ENCODE data around the gene MINDY4.

Gene MINDY4

GRCh38 chr7:30846378-30846777, 75.2 kb downstream of the MINDY4 start:
- H3K4me2 ChIP-seq = no peak overlapping the region
- H4K20me1 ChIP-seq (ENCODE audit: insufficient read depth) = no peaks in the 10 kb centered on the region
- TF ChIP-seq, protein P1, sequence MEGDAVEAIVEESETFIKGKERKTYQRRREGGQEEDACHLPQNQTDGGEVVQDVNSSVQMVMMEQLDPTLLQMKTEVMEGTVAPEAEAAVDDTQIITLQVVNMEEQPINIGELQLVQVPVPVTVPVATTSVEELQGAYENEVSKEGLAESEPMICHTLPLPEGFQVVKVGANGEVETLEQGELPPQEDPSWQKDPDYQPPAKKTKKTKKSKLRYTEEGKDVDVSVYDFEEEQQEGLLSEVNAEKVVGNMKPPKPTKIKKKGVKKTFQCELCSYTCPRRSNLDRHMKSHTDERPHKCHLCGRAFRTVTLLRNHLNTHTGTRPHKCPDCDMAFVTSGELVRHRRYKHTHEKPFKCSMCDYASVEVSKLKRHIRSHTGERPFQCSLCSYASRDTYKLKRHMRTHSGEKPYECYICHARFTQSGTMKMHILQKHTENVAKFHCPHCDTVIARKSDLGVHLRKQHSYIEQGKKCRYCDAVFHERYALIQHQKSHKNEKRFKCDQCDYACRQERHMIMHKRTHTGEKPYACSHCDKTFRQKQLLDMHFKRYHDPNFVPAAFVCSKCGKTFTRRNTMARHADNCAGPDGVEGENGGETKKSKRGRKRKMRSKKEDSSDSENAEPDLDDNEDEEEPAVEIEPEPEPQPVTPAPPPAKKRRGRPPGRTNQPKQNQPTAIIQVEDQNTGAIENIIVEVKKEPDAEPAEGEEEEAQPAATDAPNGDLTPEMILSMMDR (conservative IDR thresholded peaks at IDR 0.05; ENCODE audit: low read depth, low read length) = no peak
- no peak overlapping the region for H3K27ac ChIP-seq
- H3K4me1 ChIP-seq (ENCODE audit: low read depth, poor library complexity, severe bottlenecking) = no peaks in the 10 kb centered on the region
- no peaks in the 10 kb centered on the region for H3K27me3 ChIP-seq (ENCODE audit: insufficient read depth, low read depth)
- no peak overlapping the region for H2AFZ ChIP-seq (ENCODE audit: low read depth)
- H3K79me2 ChIP-seq (ENCODE audit: insufficient read depth, low read depth) = no peaks in the 10 kb centered on the region
- no peaks in the 10 kb centered on the region for H3K36me3 ChIP-seq (ENCODE audit: insufficient read depth)
- no peak overlapping the region for H3K9ac ChIP-seq
- no peak overlapping the region for H3K4me3 ChIP-seq (IDR thresholded peaks at IDR 0.05; ENCODE audit: insufficient read depth, low read depth, low read length)

- Histone ChIP-seq H3K4me1 (ENCODE audit: low read depth, poor library complexity, severe bottlenecking) (no peaks in the 10 kb centered on the region), H3K27me3 (ENCODE audit: insufficient read depth, low read depth) (no peaks in the 10 kb centered on the region), H3K27ac (no peak overlapping the region), H3K4me2 (no peak overlapping the region), H3K9ac (no peak overlapping the region), H4K20me1 (ENCODE audit: insufficient read depth) (no peaks in the 10 kb centered on the region), H3K36me3 (ENCODE audit: insufficient read depth) (no peaks in the 10 kb centered on the region), H3K4me3 (IDR thresholded peaks at IDR 0.05; ENCODE audit: insufficient read depth, low read depth, low read length) (no peak overlapping the region), H3K79me2 (ENCODE audit: insufficient read depth, low read depth) (no peaks in the 10 kb centered on the region), H2AFZ (ENCODE audit: low read depth) (no peak overlapping the region)
- TF ChIP-seq, protein P1 (conservative IDR thresholded peaks at IDR 0.05; ENCODE audit: low read depth, low read length) = no peak
Measured at GRCh38 chr7:30848121-30848855, 77.1 kb downstream of the MINDY4 start.

DNA sequence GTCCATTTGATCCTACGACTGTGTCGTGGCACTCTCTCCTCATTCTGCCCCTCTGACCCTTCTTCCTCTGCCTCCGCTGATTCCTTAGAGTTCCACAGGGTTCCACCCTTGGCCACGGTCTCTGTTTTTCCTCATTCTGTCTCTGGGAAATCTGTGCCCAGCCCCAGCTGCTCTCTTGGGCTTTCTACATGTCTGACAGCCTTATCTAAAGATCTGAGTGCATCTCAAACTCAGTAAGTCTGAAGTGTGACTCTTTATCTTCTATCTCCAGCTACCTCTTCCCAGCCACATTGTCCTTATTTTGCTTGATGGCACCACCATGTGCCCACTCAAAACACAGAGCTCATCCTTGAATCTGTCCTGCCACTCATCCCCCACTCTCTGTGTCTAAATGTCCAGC, 78.3 kb downstream of the MINDY4 start:
- H3K4me1 ChIP-seq (ENCODE audit: low read depth, poor library complexity, severe bottlenecking) = no peaks in the 10 kb centered on the region
- no peaks in the 10 kb centered on the region for H3K36me3 ChIP-seq (ENCODE audit: insufficient read depth)

DNA sequence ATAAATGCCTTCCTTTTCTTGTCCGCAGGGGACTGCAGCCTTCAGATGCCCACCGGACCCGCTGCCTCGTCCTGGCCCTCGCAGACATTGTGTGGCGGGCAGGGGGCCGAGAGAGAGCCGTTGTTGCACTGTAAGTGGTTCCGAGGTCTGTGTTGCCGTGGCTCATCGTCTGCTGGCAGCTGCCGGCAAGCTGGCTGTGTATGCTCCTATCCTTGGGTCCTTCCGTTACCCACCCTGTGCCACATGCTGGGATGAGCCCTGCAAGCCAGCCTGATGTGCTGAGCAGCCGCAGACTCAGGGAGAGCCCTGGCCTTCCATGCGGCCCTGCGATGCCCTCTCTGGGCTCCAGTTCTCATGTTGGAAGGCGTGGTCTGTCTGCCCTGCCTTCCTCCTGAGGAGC, 79.2 kb downstream of the MINDY4 start:
- TF ChIP-seq, protein P1 (conservative IDR thresholded peaks at IDR 0.05; ENCODE audit: low read depth, low read length) = no peak
- Histone ChIP-seq H3K4me2 (no peak overlapping the region), H3K4me1 (ENCODE audit: low read depth, poor library complexity, severe bottlenecking) (no peaks in the 10 kb centered on the region)

More for the DNA sequence above, 78.3 kb downstream of the MINDY4 start:
- H3K4me3 ChIP-seq (IDR thresholded peaks at IDR 0.05; ENCODE audit: insufficient read depth, low read depth, low read length) = no peak overlapping the region
- H3K27me3 ChIP-seq (ENCODE audit: insufficient read depth, low read depth) = no peaks in the 10 kb centered on the region
- TF ChIP-seq, protein P1 (conservative IDR thresholded peaks at IDR 0.05; ENCODE audit: low read depth, low read length) = no peak
- H3K4me2 ChIP-seq = no peak overlapping the region
- H3K79me2 ChIP-seq (ENCODE audit: insufficient read depth, low read depth) = no peaks in the 10 kb centered on the region
- H2AFZ ChIP-seq (ENCODE audit: low read depth) = no peak overlapping the region
- no peak overlapping the region for H3K27ac ChIP-seq
- H3K9ac ChIP-seq = no peak overlapping the region
- H4K20me1 ChIP-seq (ENCODE audit: insufficient read depth) = no peaks in the 10 kb centered on the region

More for the DNA sequence above, 79.2 kb downstream of the MINDY4 start:
- no peak overlapping the region for H3K9ac ChIP-seq
- H3K4me3 ChIP-seq (IDR thresholded peaks at IDR 0.05; ENCODE audit: insufficient read depth, low read depth, low read length) = no peak overlapping the region
- H2AFZ ChIP-seq (ENCODE audit: low read depth) = no peak overlapping the region
- no peaks in the 10 kb centered on the region for H3K27me3 ChIP-seq (ENCODE audit: insufficient read depth, low read depth)
- no peaks in the 10 kb centered on the region for H3K79me2 ChIP-seq (ENCODE audit: insufficient read depth, low read depth)
- H4K20me1 ChIP-seq (ENCODE audit: insufficient read depth) = no peaks in the 10 kb centered on the region
- H3K27ac ChIP-seq = no peak overlapping the region
- H3K36me3 ChIP-seq (ENCODE audit: insufficient read depth) = no peaks in the 10 kb centered on the region

Measured in KMS-11 (cell line).